ENCODE measurements around the gene CHD9.

GRCh38 chr16:53249331-53249730 is 194.5 kb downstream of the CHD9 start:
- TF ChIP-seq CTCF (conservative IDR thresholded peaks at IDR 0.05) = no peak
- TF ChIP-seq ZFX (IDR thresholded peaks at IDR 0.05) = no peak

Data from C4-2B (cell line).